ENCODE data around the gene PHYH.

- TF ChIP-seq GATA2 (IDR thresholded peaks at IDR 0.05; ENCODE audit: low read depth, low read length): no peak
- no peak for TF ChIP-seq GATA3 (IDR thresholded peaks at IDR 0.05; ENCODE audit: low read depth, low read length)
Measured at GRCh38 chr10:13268310-13268709, 31.6 kb downstream of the PHYH start.
